Measurements from ENCODE around the gene MTFR2.

The MTFR2 gene

DNA sequence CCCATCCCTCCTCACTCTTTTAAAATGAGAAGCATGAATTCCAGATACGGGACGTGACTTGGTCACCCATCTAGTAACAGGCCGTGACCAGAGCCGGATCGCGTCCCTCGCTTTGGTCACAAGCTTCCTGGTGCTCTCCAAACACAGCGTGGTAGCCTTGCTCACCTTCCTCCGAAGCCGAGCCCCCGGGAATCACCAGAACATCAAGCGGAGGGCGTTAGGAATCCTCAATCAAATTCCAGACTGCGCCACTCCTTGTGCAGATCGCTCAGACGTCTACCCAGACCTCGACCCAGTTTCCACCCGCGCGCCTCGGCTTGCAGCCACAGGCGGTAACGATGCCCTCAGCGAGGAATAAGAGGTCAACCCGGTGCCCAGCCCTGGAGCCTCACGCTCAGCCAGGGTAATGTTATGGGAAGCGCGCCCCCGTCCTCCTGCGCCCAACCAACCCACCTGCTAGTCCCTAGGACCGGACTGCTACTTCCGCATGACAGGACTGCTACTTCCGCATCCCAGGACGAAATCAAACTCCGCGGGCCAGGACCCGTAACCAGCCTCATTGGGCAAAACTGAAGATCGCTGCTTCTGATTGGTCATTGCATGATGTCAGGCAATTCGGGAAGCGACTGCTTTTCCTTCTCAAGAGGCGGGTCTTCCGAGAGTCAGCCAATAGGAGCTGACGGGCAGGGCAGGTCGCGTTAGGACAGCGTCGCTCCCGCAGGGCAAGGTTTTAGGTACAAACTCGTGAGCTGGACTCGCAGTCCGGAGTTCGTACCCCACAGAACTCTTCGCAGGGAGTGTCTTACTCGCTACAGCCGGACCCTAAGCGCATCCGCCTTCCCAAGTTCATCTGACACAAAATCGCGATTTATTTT, at the start of gene MTFR2:
Gene MTFR2, minus strand, starts transcription at position 501 of the 875 bp plus-strand sequence. CDS start 1,212 bp downstream, outside the sequence.
- H3K27ac ChIP-seq (ENCODE audit: low read length) = peak within 1 kb of the TSS; percentile 47
- no peaks in the 10 kb centered on the region for H3K27me3 ChIP-seq (ENCODE audit: low read depth, low read length)

DNA sequence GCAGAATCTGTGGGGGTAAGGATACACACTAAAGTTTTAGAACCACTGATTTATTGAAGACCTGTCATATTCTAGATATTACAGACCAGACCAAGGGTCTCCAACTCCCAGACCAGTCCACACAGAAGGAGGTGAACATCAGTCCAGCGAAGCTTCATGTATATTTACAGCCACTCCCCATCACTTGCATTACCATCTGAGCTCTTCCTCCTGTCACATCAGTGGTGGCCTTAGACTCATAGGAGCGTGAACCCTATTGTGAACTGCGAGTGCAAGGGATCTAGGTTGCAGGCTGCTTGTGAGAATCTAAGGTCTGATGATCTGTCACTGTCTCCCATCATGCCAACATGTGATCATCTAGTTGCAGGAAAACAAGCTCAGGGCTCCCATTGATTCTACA, 44.5 kb upstream of the MTFR2 start:
- Histone ChIP-seq H3K4me1 (ENCODE audit: control insufficient read depth in 1 of 2, insufficient read depth in 2 of 2, low read length in 2 of 2) (peaks cover 4 to 7% of the 10 kb centered on the region in 2 donors), H3K27ac (ENCODE audit: low read length) (no peak overlapping the region), H3K4me3 (ENCODE audit: low read depth in 1 of 2, low read length in 2 of 2) (no peak overlapping the region), H3K9me3 (ENCODE audit: control insufficient read depth in 1 of 2, low read length in 2 of 2) (no peaks in the 10 kb centered on the region), H3K36me3 (ENCODE audit: control insufficient read depth in 1 of 2, insufficient read depth in 2 of 2, low read length in 2 of 2) (peaks cover 0 to 11% of the 10 kb centered on the region in 2 donors), H3K27me3 (ENCODE audit: low read depth, low read length) (no peaks in the 10 kb centered on the region)

More for the DNA sequence above, at the start of gene MTFR2:
- Histone ChIP-seq H3K36me3 (ENCODE audit: control insufficient read depth in 1 of 2, insufficient read depth in 2 of 2, low read length in 2 of 2) (no peaks in the 10 kb centered on the region), H3K9me3 (ENCODE audit: control insufficient read depth in 1 of 2, low read length in 2 of 2) (no peaks in the 10 kb centered on the region), H3K4me1 (ENCODE audit: control insufficient read depth in 1 of 2, insufficient read depth in 2 of 2, low read length in 2 of 2) (peaks cover 0 to 17% of the 10 kb centered on the region in 2 donors), H3K4me3 (ENCODE audit: low read depth in 1 of 2, low read length in 2 of 2) (peak within 1 kb of the TSS; percentile 91 to 98)

DNA sequence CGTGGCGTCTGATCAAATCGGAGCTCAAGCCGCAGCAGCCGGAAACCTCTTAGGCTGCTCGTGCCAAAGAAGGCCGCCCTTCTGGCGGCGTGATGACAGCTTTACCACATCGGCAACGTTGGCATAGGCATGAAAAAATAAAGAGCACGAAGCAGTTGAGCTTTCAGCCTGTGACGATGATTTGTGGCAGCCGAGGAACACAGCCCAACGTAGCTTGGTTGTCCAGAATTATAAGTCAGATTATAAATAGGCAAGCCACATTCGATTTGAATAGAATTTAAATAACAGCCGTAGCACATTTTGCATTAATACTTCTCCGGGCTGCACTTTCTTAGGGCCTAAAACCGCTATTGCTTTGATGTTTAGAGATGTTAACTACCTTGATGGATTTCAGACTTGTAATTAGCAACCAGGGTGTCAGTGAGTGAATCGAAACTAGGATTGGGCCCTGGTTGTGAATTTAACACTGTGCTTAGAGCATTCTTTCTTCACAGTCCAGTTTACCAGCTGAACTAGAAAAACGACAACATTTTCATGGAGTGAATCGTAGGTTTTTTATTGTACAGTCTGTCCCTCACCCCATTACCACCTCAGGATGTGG, 40.4 kb upstream of the MTFR2 start:
- Histone ChIP-seq H3K27ac (ENCODE audit: low read length) (peak overlapping the region; percentile 100), H3K36me3 (ENCODE audit: control insufficient read depth in 1 of 2, insufficient read depth in 2 of 2, low read length in 2 of 2) (peaks cover 0 to 20% of the 10 kb centered on the region in 2 donors), H3K9me3 (ENCODE audit: control insufficient read depth in 1 of 2, low read length in 2 of 2) (no peaks in the 10 kb centered on the region), H3K27me3 (ENCODE audit: low read depth, low read length) (no peaks in the 10 kb centered on the region), H3K4me1 (ENCODE audit: control insufficient read depth in 1 of 2, insufficient read depth in 2 of 2, low read length in 2 of 2) (peaks cover 7 to 38% of the 10 kb centered on the region in 2 donors), H3K4me3 (ENCODE audit: low read depth in 1 of 2, low read length in 2 of 2) (peak overlapping the region; percentile 83 to 99)

DNA sequence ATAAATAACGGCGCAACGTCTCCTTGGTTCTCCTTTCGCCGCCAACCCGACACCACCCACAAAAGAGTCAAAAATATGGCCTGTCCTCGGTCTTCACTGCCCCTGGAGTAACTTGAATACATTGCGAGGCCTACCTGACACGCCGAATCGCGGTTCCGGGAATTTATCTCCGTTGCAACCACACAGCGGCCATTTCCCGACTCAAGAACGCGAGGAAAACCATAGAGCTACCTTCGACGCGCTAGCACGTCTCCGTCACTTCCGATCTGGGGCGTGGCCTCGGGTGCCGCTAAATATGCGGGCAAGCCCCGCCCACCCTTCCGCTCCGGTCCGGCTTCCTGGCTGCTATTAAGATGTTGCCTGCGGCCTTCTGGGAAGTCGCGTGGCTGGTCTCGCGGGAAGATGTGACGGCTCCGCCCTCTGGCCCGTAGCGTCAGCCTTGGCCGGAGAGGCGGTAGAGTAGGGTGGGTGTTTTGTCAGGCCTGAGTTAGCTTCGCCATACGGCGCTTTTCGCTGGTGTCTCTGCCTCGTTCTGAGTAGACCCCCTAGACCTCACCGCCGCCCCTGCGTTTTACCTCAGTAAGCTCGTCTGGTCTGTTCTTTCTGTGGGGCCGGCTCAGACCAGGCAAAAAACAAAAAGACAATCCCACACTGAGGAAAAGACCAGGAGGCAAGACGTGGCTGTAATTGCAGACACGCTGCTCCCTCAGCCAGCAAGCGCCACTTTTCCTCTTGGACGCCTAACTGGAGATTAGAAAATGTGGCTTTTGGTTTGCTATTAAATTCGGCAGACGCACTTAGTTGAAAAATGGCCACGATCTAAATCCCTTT, 39.7 kb upstream of the MTFR2 start, which contains the start of gene BCLAF1:
Gene BCLAF1, minus strand, starts transcription at position 268 of the 831 bp plus-strand sequence. CDS start 9,980 bp downstream, outside the sequence.
- H3K9me3 ChIP-seq (ENCODE audit: control insufficient read depth in 1 of 2, low read length in 2 of 2) = no peaks in the 10 kb centered on the region
- peak within 1 kb of the TSS; percentile 100 for H3K27ac ChIP-seq (ENCODE audit: low read length)
- peaks cover 9 to 45% of the 10 kb centered on the region in 2 donors for H3K4me1 ChIP-seq (ENCODE audit: control insufficient read depth in 1 of 2, insufficient read depth in 2 of 2, low read length in 2 of 2)
- H3K27me3 ChIP-seq (ENCODE audit: low read depth, low read length) = no peaks in the 10 kb centered on the region
- peaks cover 0 to 20% of the 10 kb centered on the region in 2 donors for H3K36me3 ChIP-seq (ENCODE audit: control insufficient read depth in 1 of 2, insufficient read depth in 2 of 2, low read length in 2 of 2)
- peak within 1 kb of the TSS; percentile 83 to 99 for H3K4me3 ChIP-seq (ENCODE audit: low read depth in 1 of 2, low read length in 2 of 2)

DNA sequence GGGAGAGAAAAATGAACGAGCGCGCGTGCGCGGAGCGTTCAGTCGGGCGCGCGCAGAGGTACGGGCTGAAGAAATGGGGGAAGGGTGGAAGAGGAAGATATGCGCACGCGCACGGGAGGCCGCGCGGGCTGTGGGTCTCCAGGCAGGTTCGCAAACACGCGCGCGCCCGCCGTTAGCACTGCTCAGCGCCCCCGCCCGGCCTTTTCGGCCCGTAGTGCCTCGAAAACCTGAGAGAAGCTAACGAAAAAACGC, 39.1 kb upstream of the MTFR2 start:
- H3K36me3 ChIP-seq (ENCODE audit: control insufficient read depth in 1 of 2, insufficient read depth in 2 of 2, low read length in 2 of 2) = peaks cover 0 to 20% of the 10 kb centered on the region in 2 donors
- H3K9me3 ChIP-seq (ENCODE audit: control insufficient read depth in 1 of 2, low read length in 2 of 2) = no peaks in the 10 kb centered on the region
- peak overlapping the region; percentile 100 for H3K27ac ChIP-seq (ENCODE audit: low read length)
- H3K4me1 ChIP-seq (ENCODE audit: control insufficient read depth in 1 of 2, insufficient read depth in 2 of 2, low read length in 2 of 2) = peaks cover 15 to 50% of the 10 kb centered on the region in 2 donors
- H3K4me3 ChIP-seq (ENCODE audit: low read depth in 1 of 2, low read length in 2 of 2) = peak overlapping the region; percentile 83 to 99
- H3K27me3 ChIP-seq (ENCODE audit: low read depth, low read length) = no peaks in the 10 kb centered on the region

DNA sequence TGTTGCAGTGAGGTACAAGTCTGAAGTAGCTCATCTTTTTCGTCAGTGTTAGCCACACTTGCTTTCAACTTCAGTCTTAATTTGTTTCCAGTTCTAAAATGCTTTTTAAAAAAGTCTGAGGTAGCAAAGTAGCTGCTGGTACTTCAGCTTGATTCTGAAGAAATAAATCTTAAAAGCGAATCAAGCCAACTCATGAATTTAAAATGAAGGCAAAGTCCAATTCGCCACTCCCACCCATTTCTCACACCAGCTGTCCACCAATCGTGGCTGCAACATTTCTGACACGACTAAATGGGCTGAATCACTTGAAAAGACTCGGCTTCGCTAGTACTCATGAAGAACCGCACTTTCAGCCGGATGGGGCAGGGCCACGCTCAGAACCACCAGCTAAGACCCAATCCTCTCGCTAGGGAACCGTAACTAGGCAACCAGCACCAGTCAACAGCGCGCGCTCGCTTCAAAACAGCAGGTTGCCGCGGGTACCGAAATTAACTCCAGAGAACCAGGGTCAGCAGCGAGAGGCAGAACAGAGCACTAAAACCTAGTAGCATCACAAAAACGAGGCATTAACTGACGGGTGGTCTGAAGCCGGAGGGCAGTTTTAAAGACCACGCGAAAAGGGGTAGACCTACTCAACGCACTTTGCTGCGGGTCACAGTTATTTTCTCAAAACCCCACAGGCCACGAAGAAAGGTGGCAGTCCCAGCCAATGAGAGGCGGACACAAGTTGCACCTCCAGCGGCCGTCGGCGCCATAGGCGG, 38.6 kb upstream of the MTFR2 start:
- Histone ChIP-seq H3K9me3 (ENCODE audit: control insufficient read depth in 1 of 2, low read length in 2 of 2) (no peaks in the 10 kb centered on the region), H3K36me3 (ENCODE audit: control insufficient read depth in 1 of 2, insufficient read depth in 2 of 2, low read length in 2 of 2) (peaks cover 0 to 20% of the 10 kb centered on the region in 2 donors), H3K4me3 (ENCODE audit: low read depth in 1 of 2, low read length in 2 of 2) (peak overlapping the region; percentile 83 to 99), H3K4me1 (ENCODE audit: control insufficient read depth in 1 of 2, insufficient read depth in 2 of 2, low read length in 2 of 2) (peaks cover 16 to 55% of the 10 kb centered on the region in 2 donors), H3K27me3 (ENCODE audit: low read depth, low read length) (no peaks in the 10 kb centered on the region), H3K27ac (ENCODE audit: low read length) (peak overlapping the region; percentile 100)

DNA sequence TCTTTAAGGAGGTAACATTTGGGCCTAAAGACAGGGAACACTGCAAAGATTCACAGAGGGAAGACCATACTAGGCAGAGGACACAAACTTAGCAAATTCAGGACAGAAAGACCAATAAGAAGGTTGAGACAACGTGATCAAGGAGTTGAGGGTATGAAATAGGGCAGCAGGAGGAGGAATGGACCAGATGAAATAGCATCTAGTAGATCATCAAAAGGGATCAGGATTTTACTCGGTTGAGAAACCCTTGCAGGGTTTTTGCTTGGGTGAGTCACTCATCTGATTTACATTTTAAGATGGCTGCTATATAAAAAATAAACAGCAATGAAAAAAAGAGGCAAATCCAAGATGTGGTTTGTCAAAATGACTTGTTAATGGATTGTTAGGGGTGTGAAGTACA, 34.8 kb upstream of the MTFR2 start:
- Histone ChIP-seq H3K27me3 (ENCODE audit: low read depth, low read length) (no peaks in the 10 kb centered on the region), H3K9me3 (ENCODE audit: control insufficient read depth in 1 of 2, low read length in 2 of 2) (no peaks in the 10 kb centered on the region), H3K36me3 (ENCODE audit: control insufficient read depth in 1 of 2, insufficient read depth in 2 of 2, low read length in 2 of 2) (peaks cover 10 to 18% of the 10 kb centered on the region in 2 donors), H3K4me1 (ENCODE audit: control insufficient read depth in 1 of 2, insufficient read depth in 2 of 2, low read length in 2 of 2) (peaks cover 32 to 84% of the 10 kb centered on the region in 2 donors), H3K27ac (ENCODE audit: low read length) (peak overlapping the region; percentile 9), H3K4me3 (ENCODE audit: low read depth in 1 of 2, low read length in 2 of 2) (peak overlapping the region in 1 of 2 donors; percentile 0)

DNA sequence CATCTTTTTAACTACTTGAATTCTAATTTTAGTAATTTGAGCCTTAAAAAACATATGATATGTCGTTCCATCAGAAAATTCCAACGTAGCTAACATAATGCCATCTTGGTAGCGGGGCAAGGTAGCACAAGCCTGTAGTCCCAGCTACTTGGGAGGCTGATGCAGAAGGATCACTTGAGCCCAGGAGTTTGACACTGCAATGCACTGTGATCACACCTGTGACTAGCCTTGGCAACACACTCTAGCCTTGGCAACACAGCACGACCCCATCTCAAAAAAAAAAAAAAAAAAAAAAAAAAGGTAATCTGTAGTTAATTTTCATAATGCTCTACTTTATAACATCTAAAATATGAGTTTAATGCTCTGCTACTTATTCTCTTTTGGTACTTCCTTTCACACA, 32.8 kb upstream of the MTFR2 start:
- peaks cover 0 to 26% of the 10 kb centered on the region in 2 donors for H3K36me3 ChIP-seq (ENCODE audit: control insufficient read depth in 1 of 2, insufficient read depth in 2 of 2, low read length in 2 of 2)
- H3K27ac ChIP-seq (ENCODE audit: low read length) = no peak overlapping the region
- no peak overlapping the region for H3K4me3 ChIP-seq (ENCODE audit: low read depth in 1 of 2, low read length in 2 of 2)
- no peaks in the 10 kb centered on the region for H3K27me3 ChIP-seq (ENCODE audit: low read depth, low read length)
- H3K4me1 ChIP-seq (ENCODE audit: control insufficient read depth in 1 of 2, insufficient read depth in 2 of 2, low read length in 2 of 2) = peaks cover 32 to 79% of the 10 kb centered on the region in 2 donors
- no peaks in the 10 kb centered on the region for H3K9me3 ChIP-seq (ENCODE audit: control insufficient read depth in 1 of 2, low read length in 2 of 2)

DNA sequence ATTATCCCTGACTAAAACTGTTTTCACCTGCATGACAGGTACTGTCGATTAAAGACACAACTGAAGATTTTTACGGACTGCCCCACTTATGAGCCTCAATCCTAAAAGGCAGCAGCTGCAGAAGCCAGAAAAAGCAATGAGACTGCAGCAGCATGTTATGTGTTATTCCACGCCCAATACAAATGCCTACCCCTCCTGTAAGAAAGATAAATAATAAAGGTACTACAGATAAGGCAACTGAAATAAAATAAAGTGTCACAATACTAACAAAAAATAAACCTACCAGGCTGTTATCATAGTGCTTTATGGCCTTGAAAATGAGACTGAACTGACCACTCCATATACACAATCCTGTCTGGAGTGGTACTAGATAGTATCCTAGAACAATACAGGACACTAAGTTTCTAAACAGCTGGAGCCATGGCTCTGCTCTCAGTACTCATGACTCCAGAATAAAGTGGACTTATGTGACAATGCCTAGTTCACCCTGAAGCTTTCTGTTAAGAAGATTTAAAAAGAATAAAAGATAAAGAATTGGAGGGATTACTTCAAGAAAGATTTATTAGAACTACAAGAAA, 30.0 kb upstream of the MTFR2 start:
- H3K9me3 ChIP-seq (ENCODE audit: control insufficient read depth in 1 of 2, low read length in 2 of 2) = no peaks in the 10 kb centered on the region
- H3K4me3 ChIP-seq (ENCODE audit: low read depth in 1 of 2, low read length in 2 of 2) = no peak overlapping the region
- peaks cover 15 to 45% of the 10 kb centered on the region in 2 donors for H3K36me3 ChIP-seq (ENCODE audit: control insufficient read depth in 1 of 2, insufficient read depth in 2 of 2, low read length in 2 of 2)
- H3K4me1 ChIP-seq (ENCODE audit: control insufficient read depth in 1 of 2, insufficient read depth in 2 of 2, low read length in 2 of 2) = peaks cover 29 to 56% of the 10 kb centered on the region in 2 donors
- no peak overlapping the region for H3K27ac ChIP-seq (ENCODE audit: low read length)
- no peaks in the 10 kb centered on the region for H3K27me3 ChIP-seq (ENCODE audit: low read depth, low read length)

DNA sequence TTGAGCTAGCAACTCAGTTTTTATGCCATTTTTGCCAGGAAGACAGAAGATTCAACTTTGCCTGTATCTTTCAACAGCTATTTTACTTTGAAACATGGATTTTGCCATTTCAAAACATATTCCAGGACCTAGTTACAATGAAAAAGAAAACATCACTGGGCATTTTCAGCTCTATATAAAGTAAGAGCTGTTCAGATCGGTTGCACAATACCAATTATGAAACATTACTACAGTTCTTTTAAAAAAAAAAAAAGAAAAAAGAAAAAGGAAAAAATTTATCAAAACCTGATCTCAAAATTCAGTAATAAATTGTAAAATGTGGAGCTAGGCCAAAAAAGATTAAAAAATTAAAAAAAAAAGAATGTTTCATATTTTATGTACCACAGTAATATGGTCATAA, 24.0 kb upstream of the MTFR2 start:
- Histone ChIP-seq H3K27me3 (ENCODE audit: low read depth, low read length) (no peaks in the 10 kb centered on the region), H3K9me3 (ENCODE audit: control insufficient read depth in 1 of 2, low read length in 2 of 2) (no peaks in the 10 kb centered on the region), H3K27ac (ENCODE audit: low read length) (no peak overlapping the region), H3K36me3 (ENCODE audit: control insufficient read depth in 1 of 2, insufficient read depth in 2 of 2, low read length in 2 of 2) (peaks cover 59 to 69% of the 10 kb centered on the region in 2 donors), H3K4me3 (ENCODE audit: low read depth in 1 of 2, low read length in 2 of 2) (no peak overlapping the region), H3K4me1 (ENCODE audit: control insufficient read depth in 1 of 2, insufficient read depth in 2 of 2, low read length in 2 of 2) (peaks cover 0 to 4% of the 10 kb centered on the region in 2 donors)
